ENCODE measurements around the gene NUMBL. TPM values are rescaled to one million over a fixed set of nuclear protein-coding genes. Genes with fewer than 3 reads are reported as not detected.
"Not testable (repeated sequence)": the region's sequence is repeated elsewhere in the genome, so short reads cannot be mapped to it uniquely, and the experiment has no call there.

The NUMBL gene
- total RNA-seq, 5 donors from 2014 or later (not counting 1 experiment from before 2014, with no cell fraction given) = 7.1 to 19.0 (median 13.1) TPM

GRCh38 chr19:40732304-40732703 lies 41.9 kb upstream of the NUMBL start:
- H3K27me3 ChIP-seq (replicated peaks in 1 of 2; ENCODE audit: control insufficient read depth in 2 of 2, extremely low read depth in 1 of 2, insufficient read depth in 2 of 2, low read length in 1 of 2); H3K27ac Mint-ChIP-seq; H3K4me3 ChIP-seq (ENCODE audit: control insufficient read depth in 1 of 2, extremely low read depth in 1 of 2, low read length in 1 of 2); H3K9me3 Mint-ChIP-seq; H3K27ac ChIP-seq (ENCODE audit: low read length); ATAC-seq (replicated peaks in 1 of 4); H3K9me3 ChIP-seq; DNase-seq; H3K4me3 Mint-ChIP-seq; POLR2A ChIA-PET; H3K4me1 ChIP-seq (ENCODE audit: control insufficient read depth in 1 of 2, extremely low read depth in 1 of 2, insufficient read depth in 2 of 2, low read length in 2 of 2); H3K27me3 Mint-ChIP-seq; H3K4me1 Mint-ChIP-seq: not testable (repeated sequence)
- CTCF ChIA-PET = interaction anchor here in 1 of 2 donors (0.5 to 0.7 kb wide), 2 partner anchors 40 to 1654 kb away, joined by 4 to 5 read pairs; no protein-coding TSS in a partner anchor
- peaks cover 9 to 61% of the 10 kb centered on the region in 2 donors for H3K36me3 ChIP-seq (ENCODE audit: control insufficient read depth in 2 of 2, extremely low read depth in 1 of 2, insufficient read depth in 1 of 2, low read length in 1 of 2)
- 100% methylated on average over 3 of the region's 16 CpGs for WGBS (ENCODE audit: insufficient coverage)
- H3K36me3 Mint-ChIP-seq = peaks cover 47% of the 10 kb centered on the region

- DNase-seq; H3K27me3 ChIP-seq (replicated peaks in 1 of 2; ENCODE audit: control insufficient read depth in 2 of 2, extremely low read depth in 1 of 2, insufficient read depth in 2 of 2, low read length in 1 of 2); CTCF ChIA-PET; H3K4me3 Mint-ChIP-seq; H3K27ac Mint-ChIP-seq; H3K4me3 ChIP-seq (ENCODE audit: control insufficient read depth in 1 of 2, extremely low read depth in 1 of 2, low read length in 1 of 2); H3K9me3 ChIP-seq; H3K27ac ChIP-seq (ENCODE audit: low read length); H3K9me3 Mint-ChIP-seq; H3K27me3 Mint-ChIP-seq; ATAC-seq (replicated peaks in 1 of 4); POLR2A ChIA-PET; H3K4me1 Mint-ChIP-seq; H3K4me1 ChIP-seq (ENCODE audit: control insufficient read depth in 1 of 2, extremely low read depth in 1 of 2, insufficient read depth in 2 of 2, low read length in 2 of 2): not testable (repeated sequence)
- 93% methylated on average over 3 of the region's 5 CpGs for WGBS (ENCODE audit: insufficient coverage)
- peaks cover 51% of the 10 kb centered on the region for H3K36me3 Mint-ChIP-seq
- peaks cover 3 to 58% of the 10 kb centered on the region in 2 donors for H3K36me3 ChIP-seq (ENCODE audit: control insufficient read depth in 2 of 2, extremely low read depth in 1 of 2, insufficient read depth in 1 of 2, low read length in 1 of 2)
These were observed 39.6 kb upstream of the NUMBL start for GRCh38 chr19:40730065-40730464.

GRCh38 chr19:40726279-40726678 lies 35.8 kb upstream of the NUMBL start:
- Histone ChIP-seq H3K4me1 (ENCODE audit: control insufficient read depth in 1 of 2, extremely low read depth in 1 of 2, insufficient read depth in 2 of 2, low read length in 2 of 2) (peaks cover 0 to 3% of the 10 kb centered on the region in 2 experiments), H3K36me3 (ENCODE audit: control insufficient read depth in 2 of 2, extremely low read depth in 1 of 2, insufficient read depth in 1 of 2, low read length in 1 of 2) (peaks cover 5 to 36% of the 10 kb centered on the region in 2 donors), H3K27ac (ENCODE audit: low read length) (no peak overlapping the region), H3K27me3 (replicated peaks in 1 of 2; ENCODE audit: control insufficient read depth in 2 of 2, extremely low read depth in 1 of 2, insufficient read depth in 2 of 2, low read length in 1 of 2) (no peaks in the 10 kb centered on the region), H3K9me3 (no peaks in the 10 kb centered on the region), H3K4me3 (ENCODE audit: control insufficient read depth in 1 of 2, extremely low read depth in 1 of 2, low read length in 1 of 2) (no peak overlapping the region)
- H3K27ac Mint-ChIP-seq = no peak overlapping the region
- H3K36me3 Mint-ChIP-seq = peaks cover 41% of the 10 kb centered on the region
- no peaks in the 10 kb centered on the region for H3K9me3 Mint-ChIP-seq
- H3K4me3 Mint-ChIP-seq = no peak overlapping the region
- WGBS (ENCODE audit: insufficient coverage) = 92% methylated on average over 2 of the region's 4 CpGs
- peaks cover 10 to 25% (median 20%) of the 10 kb centered on the region in 3 donors for H3K4me1 Mint-ChIP-seq
- no peaks in the 10 kb centered on the region for H3K27me3 Mint-ChIP-seq
- ATAC-seq (replicated peaks in 1 of 4) (no peak), DNase-seq (no peak)
- POLR2A ChIA-PET = no interaction called here
- CTCF ChIA-PET = no interaction called here

GRCh38 chr19:40724855-40725254 lies 34.4 kb upstream of the NUMBL start:
- Mint-ChIP-seq H3K27ac (no peak overlapping the region), H3K27me3 (no peaks in the 10 kb centered on the region), H3K9me3 (no peaks in the 10 kb centered on the region), H3K4me1 (peaks cover 23 to 39% (median 33%) of the 10 kb centered on the region in 3 donors), H3K36me3 (peaks cover 43% of the 10 kb centered on the region), H3K4me3 (no peak overlapping the region)
- H3K9me3 ChIP-seq = no peaks in the 10 kb centered on the region
- ChIA-PET CTCF (interaction anchor here in 1 of 2 donors (0.8 kb wide), 1 partner anchor 54 kb away, joined by 5 read pairs; no protein-coding TSS in a partner anchor), POLR2A (interaction anchor here in 1 of 2 donors (0.7 kb wide), 1 partner anchor 422 kb away, joined by 10 read pairs; no protein-coding TSS in a partner anchor)
- no peak for DNase-seq
- WGBS (ENCODE audit: insufficient coverage) = 69% methylated on average over 2 of the region's 3 CpGs
- H3K4me3 ChIP-seq (ENCODE audit: control insufficient read depth in 1 of 2, extremely low read depth in 1 of 2, low read length in 1 of 2) = no peak overlapping the region
- ATAC-seq (replicated peaks in 1 of 4) = no peak
- peaks cover 5 to 24% of the 10 kb centered on the region in 2 donors for H3K36me3 ChIP-seq (ENCODE audit: control insufficient read depth in 2 of 2, extremely low read depth in 1 of 2, insufficient read depth in 1 of 2, low read length in 1 of 2)
- no peak overlapping the region for H3K27ac ChIP-seq (ENCODE audit: low read length)
- peaks cover 0 to 18% of the 10 kb centered on the region in 2 experiments for H3K4me1 ChIP-seq (ENCODE audit: control insufficient read depth in 1 of 2, extremely low read depth in 1 of 2, insufficient read depth in 2 of 2, low read length in 2 of 2)
- H3K27me3 ChIP-seq (replicated peaks in 1 of 2; ENCODE audit: control insufficient read depth in 2 of 2, extremely low read depth in 1 of 2, insufficient read depth in 2 of 2, low read length in 1 of 2) = no peaks in the 10 kb centered on the region

- CTCF ChIA-PET = interaction anchor here in 1 of 2 donors (0.8 kb wide), 1 partner anchor 54 kb away, joined by 5 read pairs; no protein-coding TSS in a partner anchor
- WGBS (ENCODE audit: insufficient coverage) = 60% methylated on average over 2 of the region's 4 CpGs
- no peak overlapping the region for H3K27ac Mint-ChIP-seq
- H3K9me3 Mint-ChIP-seq = no peaks in the 10 kb centered on the region
- Histone ChIP-seq H3K4me1 (ENCODE audit: control insufficient read depth in 1 of 2, extremely low read depth in 1 of 2, insufficient read depth in 2 of 2, low read length in 2 of 2) (peaks cover 3 to 22% of the 10 kb centered on the region in 2 experiments), H3K36me3 (ENCODE audit: control insufficient read depth in 2 of 2, extremely low read depth in 1 of 2, insufficient read depth in 1 of 2, low read length in 1 of 2) (peaks cover 5 to 24% of the 10 kb centered on the region in 2 donors), H3K27ac (ENCODE audit: low read length) (no peak overlapping the region), H3K4me3 (ENCODE audit: control insufficient read depth in 1 of 2, extremely low read depth in 1 of 2, low read length in 1 of 2) (no peak overlapping the region), H3K27me3 (replicated peaks in 1 of 2; ENCODE audit: control insufficient read depth in 2 of 2, extremely low read depth in 1 of 2, insufficient read depth in 2 of 2, low read length in 1 of 2) (no peaks in the 10 kb centered on the region), H3K9me3 (no peaks in the 10 kb centered on the region)
- DNase-seq (no peak), ATAC-seq (replicated peaks in 1 of 4) (no peak)
- H3K4me3 Mint-ChIP-seq = no peak overlapping the region
- peaks cover 43% of the 10 kb centered on the region for H3K36me3 Mint-ChIP-seq
- no peaks in the 10 kb centered on the region for H3K27me3 Mint-ChIP-seq
- POLR2A ChIA-PET = interaction anchor here in 1 of 2 donors (0.7 kb wide), 1 partner anchor 422 kb away, joined by 10 read pairs; no protein-coding TSS in a partner anchor
- peaks cover 28 to 44% (median 39%) of the 10 kb centered on the region in 3 donors for H3K4me1 Mint-ChIP-seq
These were observed 33.9 kb upstream of the NUMBL start for GRCh38 chr19:40724315-40724714.

- POLR2A ChIA-PET = no interaction called here
- CTCF ChIA-PET = no interaction called here
These were observed 33.3 kb upstream of the NUMBL start for GRCh38 chr19:40723661-40724254.

More at GRCh38 chr19:40723661-40724254, 33.3 kb upstream of the NUMBL start:
- H3K27me3 ChIP-seq (replicated peaks in 1 of 2; ENCODE audit: control insufficient read depth in 2 of 2, extremely low read depth in 1 of 2, insufficient read depth in 2 of 2, low read length in 1 of 2) = no peaks in the 10 kb centered on the region
- peaks cover 5 to 21% of the 10 kb centered on the region in 2 donors for H3K36me3 ChIP-seq (ENCODE audit: control insufficient read depth in 2 of 2, extremely low read depth in 1 of 2, insufficient read depth in 1 of 2, low read length in 1 of 2)
- H3K36me3 Mint-ChIP-seq = peaks cover 40% of the 10 kb centered on the region
- H3K4me3 Mint-ChIP-seq = no peak overlapping the region
- peaks cover 33 to 50% (median 44%) of the 10 kb centered on the region in 3 donors for H3K4me1 Mint-ChIP-seq
- WGBS (ENCODE audit: insufficient coverage) = no CpG with 5 or more reads among the region's 5 CpGs
- no peaks in the 10 kb centered on the region for H3K9me3 Mint-ChIP-seq
- no peak overlapping the region for H3K27ac Mint-ChIP-seq
- H3K27ac ChIP-seq (ENCODE audit: low read length) = no peak overlapping the region
- H3K9me3 ChIP-seq = no peaks in the 10 kb centered on the region
- no peaks in the 10 kb centered on the region for H3K27me3 Mint-ChIP-seq
- no peak for DNase-seq
- H3K4me3 ChIP-seq (ENCODE audit: control insufficient read depth in 1 of 2, extremely low read depth in 1 of 2, low read length in 1 of 2) = no peak overlapping the region
- peaks cover 3 to 27% of the 10 kb centered on the region in 2 experiments for H3K4me1 ChIP-seq (ENCODE audit: control insufficient read depth in 1 of 2, extremely low read depth in 1 of 2, insufficient read depth in 2 of 2, low read length in 2 of 2)
- ATAC-seq (replicated peaks in 1 of 4) = no peak
